Cardiac atrium fibroblast (primary cell): ENCODE results near the gene PPP2R3C. TPM values are rescaled to one million over a fixed set of nuclear protein-coding genes. Genes with fewer than 3 reads are reported as not detected.

Experiments
- total RNA-seq: library from RNA; depleted of rRNA; stranded (reverse); fragments of >200 nt; gene quantifications from 2 replicates; pipeline ENCODE4 v1.2.3, GENCODE V29; 2015

The PPP2R3C gene
- total RNA-seq: 29.4 and 30.3 TPM in 2 replicates

DNA sequence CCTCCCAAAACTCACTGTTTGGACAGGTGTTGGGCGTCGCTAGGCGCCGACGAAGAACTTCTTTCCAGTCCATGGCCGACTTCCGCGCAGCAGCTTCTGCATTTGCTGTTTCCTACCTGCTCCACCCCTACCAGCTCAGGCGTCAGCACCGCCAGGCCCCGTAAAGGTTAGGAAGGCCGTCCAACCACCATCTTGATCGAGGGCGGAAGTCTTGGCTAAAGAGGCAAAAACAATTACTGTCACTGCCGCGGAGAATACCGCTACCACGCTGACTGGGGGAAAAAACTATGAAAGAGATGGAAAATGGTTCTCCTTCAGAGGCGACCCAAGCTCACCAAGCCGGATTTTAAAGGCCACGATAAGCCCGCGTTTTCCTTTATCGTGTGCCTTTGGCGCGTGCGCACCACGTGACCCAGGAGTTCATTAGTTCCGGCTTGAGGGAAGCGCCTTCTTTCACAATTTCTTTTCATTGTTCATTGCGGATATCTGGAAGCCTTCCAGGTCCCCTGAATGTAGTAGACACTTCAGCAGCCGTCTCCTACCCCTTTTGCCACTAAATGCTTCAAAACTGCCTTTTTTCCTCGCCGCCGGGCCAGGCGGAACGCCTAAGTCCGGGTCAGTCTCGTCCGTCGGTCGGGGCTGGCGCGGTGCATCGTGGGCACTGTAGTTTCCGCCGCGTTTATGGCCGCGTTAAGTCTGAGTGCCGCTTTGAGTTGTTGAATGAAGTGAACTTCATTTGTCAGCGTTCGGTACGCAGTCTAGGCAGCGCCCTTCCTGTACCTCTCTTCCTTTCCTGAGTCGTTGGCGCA lies at the start of gene PPP2R3C, which contains the start of gene PRORP:
TSS of gene PPP2R3C (minus strand) at position 104 of the 809 bp plus-strand sequence. CDS start at position 73, 31 bp downstream.
TSS of gene PRORP (plus strand) at position 666 of the 809 bp plus-strand sequence. CDS start 694 bp downstream, outside the sequence.

DNA sequence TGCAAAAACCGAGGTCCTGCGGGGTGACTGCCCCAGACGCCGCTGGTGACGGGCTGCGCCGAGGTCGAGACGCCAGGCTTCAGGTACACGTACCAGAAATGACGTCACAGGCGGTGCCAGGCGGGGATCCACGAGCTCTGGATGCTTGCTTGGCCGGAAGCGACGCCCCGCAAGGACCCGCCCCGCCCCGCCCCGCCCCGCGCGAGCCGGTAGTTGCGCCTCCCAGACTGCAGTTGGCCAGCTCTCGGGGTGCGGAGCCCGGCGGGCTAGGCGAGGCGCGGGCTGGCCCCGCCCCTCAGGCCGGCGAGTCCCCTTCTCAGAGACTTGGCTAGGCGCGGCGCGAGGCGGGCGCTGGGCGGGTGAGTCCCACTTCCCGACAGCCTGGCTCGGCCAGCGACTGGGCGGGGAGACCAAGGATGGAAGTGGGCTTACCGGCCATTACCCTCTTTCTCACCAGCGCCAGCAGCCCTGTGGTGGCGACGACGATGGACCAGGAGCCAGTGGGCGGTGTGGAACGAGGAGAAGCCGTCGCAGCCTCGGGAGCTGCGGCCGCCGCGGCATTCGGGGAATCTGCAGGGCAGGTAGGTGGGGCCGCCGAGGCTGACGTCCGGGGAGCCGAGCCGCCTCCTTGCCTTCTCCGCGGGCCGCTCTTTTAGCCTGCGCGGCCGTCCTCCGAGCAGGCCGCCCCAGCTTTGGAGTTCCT lies 75.6 kb downstream of the PPP2R3C start, which contains the start of gene FAM177A1:
TSS of gene FAM177A1 (plus strand) at position 225 of the 703 bp plus-strand sequence. CDS start at position 417, 192 bp downstream.

Other genes starting within 250 kb of the PPP2R3C start
- 19.0 and 21.8 TPM in 2 replicates for gene BAZ1A, start 246.6 kb downstream of the PPP2R3C start, total RNA-seq
- gene SRP54, start 139.0 kb downstream of the PPP2R3C start, total RNA-seq: 50.7 and 57.3 TPM in 2 replicates
- gene FAM177A1, start 75.7 kb downstream of the PPP2R3C start, total RNA-seq: 41.9 and 48.4 TPM in 2 replicates
- gene PRORP, start 562 bp upstream of the PPP2R3C start, total RNA-seq: 21.1 and 26.0 TPM in 2 replicates
- 159 and 228 TPM in 2 replicates for gene PSMA6, start 170.4 kb upstream of the PPP2R3C start, total RNA-seq